ENCODE data around the gene GSTCD. TPM values are rescaled to one million over a fixed set of nuclear protein-coding genes. Genes with fewer than 3 reads are reported as not detected.

Gene GSTCD, protein sequence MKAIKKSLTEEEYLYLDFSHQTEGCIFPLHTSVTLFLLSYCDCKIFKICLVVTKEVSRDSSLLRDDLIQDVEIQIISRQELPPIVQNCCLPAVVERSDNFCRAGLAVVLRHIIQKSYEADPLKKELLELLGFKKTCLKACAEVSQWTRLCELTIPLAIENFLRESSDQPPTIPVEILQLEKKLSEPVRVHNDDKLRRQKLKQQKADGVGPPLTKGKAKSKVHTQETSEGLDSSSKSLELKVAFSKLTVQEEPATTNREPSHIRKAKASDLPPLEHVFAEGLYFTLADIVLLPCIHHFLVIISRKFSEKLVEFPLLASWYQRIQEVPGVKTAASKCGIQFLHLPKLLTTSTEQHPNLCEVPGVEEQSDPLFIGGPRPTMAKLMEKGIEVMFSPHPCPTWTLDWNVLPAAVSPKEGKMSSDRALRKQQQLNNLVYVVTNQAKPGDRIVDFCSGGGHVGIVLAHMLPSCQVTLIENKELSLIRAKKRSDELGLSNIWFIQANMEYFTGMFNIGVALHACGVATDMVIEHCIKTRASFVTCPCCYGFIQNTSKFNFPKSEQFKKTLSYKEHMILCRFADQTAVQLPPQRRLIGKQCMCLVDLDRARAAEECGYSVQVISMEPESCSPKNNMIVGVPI
- 5.7 and 6.7 TPM in 2 replicates for total RNA-seq (2014; rRNA removed; shearing (Covaris generic))
- 2.9 and 3.4 TPM in 2 replicates for polyA plus RNA-seq (2016; fragmentation: Nextera tagmentation; extraction: Ambion mirVana)

DNA sequence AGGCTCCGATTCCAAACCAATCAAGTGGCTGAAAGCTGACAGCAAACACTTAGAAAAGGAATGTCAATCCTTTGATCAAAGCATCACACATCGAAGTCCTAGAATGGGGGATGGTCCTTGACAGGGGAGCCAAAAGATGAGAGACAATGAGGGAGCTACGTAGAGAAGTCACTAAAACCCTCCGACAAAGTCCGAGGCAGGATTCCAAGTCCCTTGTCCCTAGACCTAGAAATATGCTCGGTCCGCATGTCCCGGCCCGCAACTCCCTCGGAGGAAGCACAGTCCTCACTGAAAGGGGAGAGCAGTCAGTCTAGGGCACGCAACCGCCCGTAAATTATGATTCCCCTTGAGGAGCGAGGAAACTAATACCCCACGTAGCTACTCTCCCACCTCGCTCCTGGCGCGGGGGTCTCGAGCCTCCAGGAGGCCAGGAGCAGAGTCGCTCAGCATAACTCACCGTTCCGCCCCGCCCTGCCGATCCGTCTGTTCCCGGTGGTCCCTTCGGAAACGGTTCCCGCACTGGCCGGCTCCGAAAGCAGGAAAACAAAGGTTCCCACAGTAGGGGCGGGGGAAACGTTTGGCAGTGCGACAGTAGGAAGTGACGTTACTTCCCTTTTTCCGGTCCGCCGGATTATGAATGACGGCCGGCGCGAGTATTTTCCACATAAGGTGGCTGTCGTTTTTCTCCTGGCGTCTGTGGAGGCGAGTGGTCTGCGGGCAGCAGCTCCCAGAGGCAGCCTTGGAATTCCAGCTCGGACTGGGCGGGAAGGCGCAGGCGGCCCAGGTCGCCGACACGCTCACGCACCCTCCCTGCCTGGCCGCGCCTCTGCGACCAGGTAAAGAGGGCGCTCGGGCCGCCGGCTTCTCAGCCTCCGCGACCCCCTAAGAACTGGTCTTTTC is at the start of gene GSTCD, which contains the start of gene INTS12:
Gene GSTCD (plus strand): TSS at position 604 of the 900 bp plus-strand sequence. CDS start 8,830 bp downstream, outside the sequence.
Gene INTS12 (minus strand): TSS at position 509 of the 900 bp plus-strand sequence. CDS start 8,684 bp downstream, outside the sequence.
- peak within 1 kb of the TSS; percentile 99 for H3K4me3 ChIP-seq
- H4K20me1 ChIP-seq (ENCODE audit: insufficient read depth) = no peaks in the 10 kb centered on the region
- no peaks in the 10 kb centered on the region for H3K9me3 ChIP-seq (ENCODE audit: low read depth)
- H3F3A ChIP-seq (ENCODE audit: insufficient read depth) = no peaks in the 10 kb centered on the region
- H3K4me1 ChIP-seq (ENCODE audit: insufficient read depth) = peaks cover 25% of the 10 kb centered on the region
- H3K79me2 ChIP-seq (ENCODE audit: insufficient read depth) = peaks cover 95% of the 10 kb centered on the region
- no peak for TF ChIP-seq EZH2phosphoT487 (IDR thresholded peaks at IDR 0.05; ENCODE audit: insufficient read depth, low read depth)
- no peak for TF ChIP-seq EZH2 (IDR thresholded peaks at IDR 0.05; ENCODE audit: insufficient read depth, poor library complexity, severe bottlenecking)
- no peaks in the 10 kb centered on the region for H3K27me3 ChIP-seq (replicated peaks; ENCODE audit: insufficient read depth)
- 1% methylated on average over 61 to 63 of the region's 63 CpGs for WGBS, 2 experiments (ENCODE audit: low coverage in 1 of 2, low lambda C conversion rate in 2 of 2, missing lambda C conversion rate in 2 of 2)
- H3K27ac ChIP-seq = peak within 1 kb of the TSS; percentile 64
- peak within 1 kb of the TSS; percentile 88 for H3K9ac ChIP-seq
- in situ Hi-C loops (cut with MboI) = no loop called here
- peak; percentile 97 for DNase-seq
- no peaks in the 10 kb centered on the region for H3K9me2 ChIP-seq (ENCODE audit: insufficient read depth)
- peak within 1 kb of the TSS; percentile 98 for H2AFZ ChIP-seq
- H3K36me3 ChIP-seq (ENCODE audit: low read depth) = no peaks in the 10 kb centered on the region
- peak within 1 kb of the TSS; percentile 99 for H3K4me2 ChIP-seq (ENCODE audit: unreplicated experiment)

- TF ChIP-seq EZH2phosphoT487 (IDR thresholded peaks at IDR 0.05; ENCODE audit: insufficient read depth, low read depth) (no peak), EZH2 (IDR thresholded peaks at IDR 0.05; ENCODE audit: insufficient read depth, poor library complexity, severe bottlenecking) (no peak)
- H2AFZ ChIP-seq = no peak overlapping the region
- H3K4me1 ChIP-seq (ENCODE audit: insufficient read depth) = no peaks in the 10 kb centered on the region
- no peak for DNase-seq
- H3K9me2 ChIP-seq (ENCODE audit: insufficient read depth) = no peaks in the 10 kb centered on the region
- no peaks in the 10 kb centered on the region for H3K36me3 ChIP-seq (ENCODE audit: low read depth)
- in situ Hi-C loops (cut with MboI) = no loop called here
- no peaks in the 10 kb centered on the region for H3K27me3 ChIP-seq (replicated peaks; ENCODE audit: insufficient read depth)
- no peak overlapping the region for H3K9ac ChIP-seq
- H3K9me3 ChIP-seq (ENCODE audit: low read depth) = no peaks in the 10 kb centered on the region
- no peak overlapping the region for H3K4me3 ChIP-seq
- no peaks in the 10 kb centered on the region for H4K20me1 ChIP-seq (ENCODE audit: insufficient read depth)
- H3K4me2 ChIP-seq (ENCODE audit: unreplicated experiment) = no peak overlapping the region
- no peaks in the 10 kb centered on the region for H3K79me2 ChIP-seq (ENCODE audit: insufficient read depth)
- no peaks in the 10 kb centered on the region for H3F3A ChIP-seq (ENCODE audit: insufficient read depth)
- 46% methylated on average over 6 of the region's 6 CpGs for WGBS, 2 experiments (ENCODE audit: low coverage in 1 of 2, low lambda C conversion rate in 2 of 2, missing lambda C conversion rate in 2 of 2)
- H3K27ac ChIP-seq = no peak overlapping the region
Measured at GRCh38 chr4:105659190-105659589, 49.4 kb upstream of the GSTCD start.

DNA sequence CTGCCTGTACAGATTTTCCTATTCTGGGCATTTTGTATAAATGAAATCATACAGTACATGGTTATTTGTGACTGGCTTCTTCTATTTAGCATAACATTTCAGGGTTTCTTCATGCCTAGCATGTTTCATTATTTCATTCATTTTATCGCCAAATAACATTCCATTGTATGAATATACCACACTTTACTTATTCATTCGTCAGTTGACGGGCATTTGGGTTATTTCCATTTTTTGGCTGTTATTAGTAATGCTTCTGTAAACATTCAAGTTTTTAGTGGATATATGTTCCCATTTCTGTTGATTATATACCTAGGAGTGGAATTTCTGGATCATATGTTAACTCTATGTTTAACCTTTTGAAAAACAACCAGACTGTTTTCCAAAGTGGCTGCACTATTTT is 47.6 kb upstream of the GSTCD start:
- in situ Hi-C loops (cut with MboI) = no loop called here
- 86 to 91% methylated on average over 3 of the region's 3 CpGs for WGBS, 2 experiments (ENCODE audit: low coverage in 1 of 2, low lambda C conversion rate in 2 of 2, missing lambda C conversion rate in 2 of 2)
- H3K79me2 ChIP-seq (ENCODE audit: insufficient read depth) = no peaks in the 10 kb centered on the region
- H3K36me3 ChIP-seq (ENCODE audit: low read depth) = no peaks in the 10 kb centered on the region
- H3K9me3 ChIP-seq (ENCODE audit: low read depth) = no peaks in the 10 kb centered on the region
- no peak overlapping the region for H3K4me2 ChIP-seq (ENCODE audit: unreplicated experiment)
- TF ChIP-seq EZH2 (IDR thresholded peaks at IDR 0.05; ENCODE audit: insufficient read depth, poor library complexity, severe bottlenecking) (no peak), EZH2phosphoT487 (IDR thresholded peaks at IDR 0.05; ENCODE audit: insufficient read depth, low read depth) (no peak)
- no peaks in the 10 kb centered on the region for H3K9me2 ChIP-seq (ENCODE audit: insufficient read depth)
- no peaks in the 10 kb centered on the region for H4K20me1 ChIP-seq (ENCODE audit: insufficient read depth)
- H3K27me3 ChIP-seq (replicated peaks; ENCODE audit: insufficient read depth) = no peaks in the 10 kb centered on the region
- H3K4me3 ChIP-seq = no peak overlapping the region
- no peak overlapping the region for H2AFZ ChIP-seq
- H3K9ac ChIP-seq = no peak overlapping the region
- H3F3A ChIP-seq (ENCODE audit: insufficient read depth) = no peaks in the 10 kb centered on the region
- no peak for DNase-seq
- H3K27ac ChIP-seq = no peak overlapping the region
- H3K4me1 ChIP-seq (ENCODE audit: insufficient read depth) = no peaks in the 10 kb centered on the region
